ENCODE measurements around the gene TMEM97.
"Not testable (repeated sequence)": the region's sequence is repeated elsewhere in the genome, so short reads cannot be mapped to it uniquely, and the experiment has no call there.

Gene TMEM97

GRCh38 chr17:28338056-28338768 lies 19.2 kb downstream of the TMEM97 start:
- 0 out of 2 replicates have a peak, but pooled peaks have one; percentile 19 for TF ChIP-seq PRDM1 (tag by site-specific recombination; IDR thresholded peaks at IDR 0.05)
- no peak for TF ChIP-seq INSM2 (tag by site-specific recombination; IDR thresholded peaks at IDR 0.05)
- TF ChIP-seq ZNF580 (tag by site-specific recombination; IDR thresholded peaks at IDR 0.05): no peak
- TF ChIP-seq ZNF664 (tag by site-specific recombination; IDR thresholded peaks at IDR 0.05): peak; percentile 57; the same call in 1 of the 2 replicates
- no peak for TF ChIP-seq ZNF777 (tag by site-specific recombination; IDR thresholded peaks at IDR 0.05; ENCODE audit: borderline replicate concordance)
- no peak for TF ChIP-seq PRDM2 (tag by site-specific recombination; IDR thresholded peaks at IDR 0.05; ENCODE audit: borderline replicate concordance)
- TF ChIP-seq ZNF629 (tag by site-specific recombination; IDR thresholded peaks at IDR 0.05): no peak
- TF ChIP-seq ZNF645 (tag by site-specific recombination; IDR thresholded peaks at IDR 0.05): no peak

GRCh38 chr17:28338769-28339212 lies 19.8 kb downstream of the TMEM97 start:
- H3K4me3 ChIP-seq (ENCODE audit: low read depth, low read length); H3K9me3 ChIP-seq (ENCODE audit: control insufficient read depth, insufficient read depth, low read depth, low read length); H3K27ac ChIP-seq (ENCODE audit: extremely low read depth, low read depth, low read length): not testable (repeated sequence)
- peaks cover 14% of the 10 kb centered on the region for H3K4me1 ChIP-seq (ENCODE audit: control insufficient read depth, insufficient read depth, low read length)
- ChIA-PET POLR2A (interaction anchor here (1.3 to 1.6 kb wide), 2 partner anchors 10 to 18 kb away, joined by 3 to 7 read pairs; partner anchors contain the start of gene POLDIP2), CTCF (interaction anchor here (0.7 to 1.0 kb wide), 3 partner anchors 9 to 510 kb away, joined by 3 to 6 read pairs (median 3); no protein-coding TSS in a partner anchor)
- H3K36me3 ChIP-seq (ENCODE audit: control insufficient read depth in 2 of 2, insufficient read depth in 1 of 2, low read length in 2 of 2): peaks cover 5 to 48% of the 10 kb centered on the region in 2 experiments; a peak in 1 of 3 replicates
- peak; percentile 18; the same call in 1 of the 2 replicates for TF ChIP-seq ZNF362 (tag by site-specific recombination; IDR thresholded peaks at IDR 0.05)

More at GRCh38 chr17:28338056-28338768, 19.2 kb downstream of the TMEM97 start:
- ChIA-PET CTCF (interaction anchor here (0.7 to 1.0 kb wide), 3 partner anchors 10 to 510 kb away, joined by 3 to 6 read pairs (median 3); no protein-coding TSS in a partner anchor), POLR2A (interaction anchor here (1.0 to 1.6 kb wide), 3 partner anchors 9 to 19 kb away, joined by 3 to 8 read pairs (median 7); partner anchors contain the start of gene POLDIP2)
- peaks cover 14% of the 10 kb centered on the region for H3K4me1 ChIP-seq (ENCODE audit: control insufficient read depth, insufficient read depth, low read length)
- H3K36me3 ChIP-seq (ENCODE audit: control insufficient read depth in 2 of 2, insufficient read depth in 1 of 2, low read length in 2 of 2): peaks cover 5 to 42% of the 10 kb centered on the region in 2 experiments; a peak in 1 of 3 replicates
- H3K4me3 ChIP-seq (ENCODE audit: low read depth, low read length): no peak overlapping the region
- H3K9me3 ChIP-seq (ENCODE audit: control insufficient read depth, insufficient read depth, low read depth, low read length): no peaks in the 10 kb centered on the region
- no peak overlapping the region for H3K27ac ChIP-seq (ENCODE audit: extremely low read depth, low read depth, low read length)
